GM19467 (cell line): ENCODE results near the gene NAALADL2.

Experiments used
- ATAC-seq: cut with Tn5 transposase; IDR thresholded peaks from one replicate; pipeline ENCODE4 v1.9.1; 2021; ENCODE audit warnings: mild to moderate bottlenecking, moderate library complexity; ENCODE audit not compliant: unreplicated experiment

Gene NAALADL2

GRCh38 chr3:175295248-175296130 is 436.4 kb downstream of the NAALADL2 start:
- no peak for ATAC-seq

- ATAC-seq: no peak
Observed at GRCh38 chr3:175297216-175297615, 438.1 kb downstream of the NAALADL2 start.

GRCh38 chr3:175301741-175302140 is 442.6 kb downstream of the NAALADL2 start:
- ATAC-seq: no peak

- no peak for ATAC-seq
Observed at GRCh38 chr3:175304404-175304803, 445.3 kb downstream of the NAALADL2 start.

- ATAC-seq: no peak
Observed at GRCh38 chr3:175307642-175308041, 448.5 kb downstream of the NAALADL2 start.

- no peak for ATAC-seq
Observed at GRCh38 chr3:175308097-175308496, 449.0 kb downstream of the NAALADL2 start.

- no peak for ATAC-seq
Observed at GRCh38 chr3:175310046-175310445, 450.9 kb downstream of the NAALADL2 start.

GRCh38 chr3:175311404-175311803 is 452.3 kb downstream of the NAALADL2 start:
- ATAC-seq: no peak

GRCh38 chr3:175311946-175312345 is 452.8 kb downstream of the NAALADL2 start:
- no peak for ATAC-seq

GRCh38 chr3:175312791-175313190 is 453.7 kb downstream of the NAALADL2 start:
- no peak for ATAC-seq

GRCh38 chr3:175316799-175317198 is 457.7 kb downstream of the NAALADL2 start:
- no peak for ATAC-seq

- no peak for ATAC-seq
Observed at GRCh38 chr3:175325440-175325839, 466.3 kb downstream of the NAALADL2 start.

GRCh38 chr3:175326041-175326440 is 466.9 kb downstream of the NAALADL2 start:
- ATAC-seq: no peak

- no peak for ATAC-seq
Observed at GRCh38 chr3:175329373-175329772, 470.2 kb downstream of the NAALADL2 start.

GRCh38 chr3:175335229-175335628 is 476.1 kb downstream of the NAALADL2 start:
- no peak for ATAC-seq

- ATAC-seq: no peak
Observed at GRCh38 chr3:175336406-175337133, 477.4 kb downstream of the NAALADL2 start.

GRCh38 chr3:175337631-175338030 is 478.5 kb downstream of the NAALADL2 start:
- no peak for ATAC-seq

- ATAC-seq: no peak
Observed at GRCh38 chr3:175338775-175339535, 479.8 kb downstream of the NAALADL2 start.

- ATAC-seq: no peak
Observed at GRCh38 chr3:175340338-175341015, 481.3 kb downstream of the NAALADL2 start.

GRCh38 chr3:175342196-175342595 is 483.1 kb downstream of the NAALADL2 start:
- no peak for ATAC-seq

GRCh38 chr3:175343946-175344345 is 484.8 kb downstream of the NAALADL2 start:
- no peak for ATAC-seq
